Ovary (tissue), 9 donors: ENCODE results near the gene SH2B3. TPM values are rescaled to one million over a fixed set of nuclear protein-coding genes. Genes with fewer than 3 reads are reported as not detected.

Experiments
- DNase-seq, 5 donors: peaks; one replicate each; pipeline ENCODE4 v3.0.0-alpha.2; 2019 to 2020
- H3K27ac ChIP-seq, 2 donors: fragments of 200-600 bp; one replicate each; pipeline versions ENCODE4 v1.5.1 to v1.8.0; 2019 to 2022
- H3K27me3 ChIP-seq: fragments of 200-600 bp; one replicate; pipeline ENCODE4 v1.8.0; 2022
- H3K36me3 ChIP-seq: fragments of 200-600 bp; sonication (generic); one replicate; pipeline ENCODE4 v1.5.1; 2019
- H3K4me1 ChIP-seq: one replicate; pipeline ENCODE4 v1.8.1; 2013; ENCODE audit warnings: mild to moderate bottlenecking, moderate library complexity; ENCODE audit not compliant: insufficient read depth
- H3K4me3 ChIP-seq: fragments of 200-600 bp; sonication (generic); one replicate; pipeline ENCODE4 v1.5.1; 2017
- H3K9me3 ChIP-seq, 2 donors: fragments of 200-600 bp in 1 of 2; sonication (generic) in 1 of 2; one replicate each; pipeline versions ENCODE4 v1.5.1 to v1.8.1; 2013 to 2019; ENCODE audit warnings: mild to moderate bottlenecking in 1 of 2, moderate library complexity in 1 of 2
- CTCF ChIP-seq, 3 donors: fragments of 450-650 bp in 2 of 3; fragments of 200-600 bp in 1 of 3; IDR thresholded peaks; one replicate each; pipeline versions ENCODE4 v1.5.1 to v1.8.0; 2016 to 2022; ENCODE audit warnings: antibody characterized with exemption in 3 of 3, mild to moderate bottlenecking in 1 of 3
- EP300 ChIP-seq: sonication (generic); formaldehyde crosslinking; IDR thresholded peaks from one replicate; pipeline ENCODE4 v1.6.1; 2017; ENCODE audit warnings: antibody characterized with exemption
- POLR2A ChIP-seq: fragments of 450-650 bp; IDR thresholded peaks from one replicate; pipeline ENCODE4 v1.6.1; 2017; ENCODE audit warnings: antibody characterized with exemption, mild to moderate bottlenecking, moderate library complexity
- WGBS, 3 donors: extraction: QIAGEN DNeasy Blood & Tissue Kit in 1 of 3; methylation state at CpG; one replicate each; pipeline versions ENCODE4 v1.1.5 to v1.1.7; 2013 to 2017; 5-methylcytosine and 5-hydroxymethylcytosine counted together
- intact Hi-C, 4 donors: fragments of 100-400 bp; cut with DNase I; formaldehyde crosslinking; loops; one replicate each; pipeline versions ENCODE4 v1.11.0 to v1.15.1; 2022 to 2023
- polyA plus RNA-seq, 2 donors: library from polyadenylated mRNA; stranded (reverse); fragments of 200-250 nt in 1 of 2; fragments of 350-450 nt in 1 of 2; fragmentation: Illumina TruSeq in 1 of 2; extraction: RNeasy Lipid Tissue Mini Kit (QIAGEN cat#74804) in 1 of 2; gene quantifications; one replicate each; pipeline ENCODE4 v1.2.3, GENCODE V29; 2013 to 2014
- total RNA-seq, 7 donors: library from RNA; depleted of rRNA in 2 of 7; stranded (reverse); fragments of >200 nt in 2 of 7; fragmentation: NEBNext Ultra II Directional in 3 of 7; extraction: Animal tissue kit (Norgen Biotek cat#: 25700) in 3 of 7; gene quantifications; one replicate each; pipeline versions ENCODE4 v1.1.0 to v1.2.4, GENCODE V29; 2016 to 2023
- donor health status: DM: no; HTN: no; CAD: no; lungs with moderate emphysema.
- donor health status: DM: no; HTN: no; CAD: no.
- donor health status: Bipolar disorder and iron deficiency.
- donor health status: DM: yes; HTN: yes; CAD: no.
- donor health status: DM: no; HTN: no; CAD: no.
- donor health status: DM: yes; HTN: yes; CAD: no.

Gene SH2B3
- total and polyA plus RNA-seq, 9 donors = 7.2 to 24.0 (median 14.3) TPM

GRCh38 chr12:111454716-111455447 lies 49.2 kb downstream of the SH2B3 start:
- no peak for DNase-seq
- H3K4me1 ChIP-seq = no peaks in the 10 kb centered on the region
- H3K27ac ChIP-seq = no peak overlapping the region
- no peaks in the 10 kb centered on the region for H3K9me3 ChIP-seq
- no peaks in the 10 kb centered on the region for H3K27me3 ChIP-seq
- H3K36me3 ChIP-seq = no peaks in the 10 kb centered on the region
- WGBS, 3 donors = 78 to 80% (median 79%) methylated on average over 11 of the region's 11 CpGs
- H3K4me3 ChIP-seq = no peak overlapping the region
- TF ChIP-seq EP300 (no peak), CTCF (IDR thresholded peaks at IDR 0.05) (no peak), POLR2A (no peak)
- intact Hi-C loops = loop anchor here (5.0 kb wide), 4 partner anchors 48 to 558 kb away; partner anchors contain the start of gene SH2B3 (in 1 of the 4)

GRCh38 chr12:111455448-111456320 lies 50.0 kb downstream of the SH2B3 start:
- Histone ChIP-seq H3K27ac (no peak overlapping the region), H3K4me3 (no peak overlapping the region), H3K4me1 (no peaks in the 10 kb centered on the region), H3K36me3 (no peaks in the 10 kb centered on the region), H3K27me3 (no peaks in the 10 kb centered on the region), H3K9me3 (no peaks in the 10 kb centered on the region)
- DNase-seq = no peak
- WGBS, 3 donors = 87 to 91% (median 89%) methylated on average over 15 of the region's 15 CpGs
- intact Hi-C loops = no loop called here
- TF ChIP-seq CTCF (IDR thresholded peaks at IDR 0.05) (no peak), POLR2A (no peak), EP300 (no peak)

- intact Hi-C loops = no loop called here
- TF ChIP-seq CTCF (IDR thresholded peaks at IDR 0.05) (no peak), EP300 (no peak), POLR2A (no peak)
- no peaks in the 10 kb centered on the region for H3K4me1 ChIP-seq
- no peaks in the 10 kb centered on the region for H3K36me3 ChIP-seq
- no peaks in the 10 kb centered on the region for H3K9me3 ChIP-seq
- H3K4me3 ChIP-seq = no peak overlapping the region
- no peaks in the 10 kb centered on the region for H3K27me3 ChIP-seq
- no peak overlapping the region for H3K27ac ChIP-seq
- 91 to 97% (median 91%) methylated on average over 9 of the region's 9 CpGs for WGBS, 3 donors
- no peak for DNase-seq
These were observed 51.3 kb downstream of the SH2B3 start for GRCh38 chr12:111457071-111457470.

- WGBS, 3 donors = 87 to 92% (median 91%) methylated on average over 3 of the region's 3 CpGs
- intact Hi-C loops = no loop called here
- TF ChIP-seq EP300 = no peak
- no peak for TF ChIP-seq POLR2A
- no peak for TF ChIP-seq CTCF (IDR thresholded peaks at IDR 0.05)
- no peaks in the 10 kb centered on the region for H3K4me1 ChIP-seq
- DNase-seq = no peak
- no peaks in the 10 kb centered on the region for H3K36me3 ChIP-seq
- H3K27me3 ChIP-seq = no peaks in the 10 kb centered on the region
- no peak overlapping the region for H3K27ac ChIP-seq
- no peak overlapping the region for H3K4me3 ChIP-seq
- H3K9me3 ChIP-seq = no peaks in the 10 kb centered on the region
These were observed 51.9 kb downstream of the SH2B3 start for GRCh38 chr12:111457577-111457976.
